Activated CD8-positive, alpha-beta T cell treated with anti-CD3 and anti-CD28 coated beads for 36 hours (primary cell): Measurements from ENCODE around the gene TGM4. TPM values are rescaled to one million over a fixed set of nuclear protein-coding genes. Genes with fewer than 3 reads are reported as not detected.
"Not testable (repeated sequence)": the region's sequence is repeated elsewhere in the genome, so short reads cannot be mapped to it uniquely, and the experiment has no call there.

Experiments
- ATAC-seq: fragments of 200-7000 bp; cut with Tn5 transposase; one replicate; pipeline ENCODE4 v1.10.0; 2021; ENCODE audit warnings: mild to moderate bottlenecking, moderate library complexity
- CTCF ChIA-PET: fragments of 350-600 bp; sonication (Branson Sonifier 250); formaldehyde crosslinking; loops from one replicate; lab custom pipeline; 2021; ENCODE audit warnings: antibody characterized with exemption; lab: Charles Lee
- POLR2A ChIA-PET: fragments of 350-600 bp; sonication (Branson Sonifier 250); formaldehyde crosslinking; loops from one replicate; lab custom pipeline; 2021; ENCODE audit warnings: antibody characterized with exemption; lab: Charles Lee
- DNase-seq: peaks from one replicate; pipeline ENCODE4 v3.0.0-alpha.2; 2020
- H3K27ac Mint-ChIP-seq: one replicate; pipeline ENCODE4 v1.8.0; 2021; ENCODE audit warnings: mild to moderate bottlenecking, mixed read lengths
- H3K27me3 Mint-ChIP-seq: one replicate; pipeline ENCODE4 v1.8.0; 2021; ENCODE audit warnings: mixed read lengths
- H3K36me3 Mint-ChIP-seq: one replicate; pipeline ENCODE4 v1.8.0; 2021; ENCODE audit warnings: low read depth, mixed read lengths
- H3K4me1 Mint-ChIP-seq: one replicate; pipeline ENCODE4 v1.8.0; 2021; ENCODE audit warnings: low read depth, mixed read lengths
- H3K4me3 Mint-ChIP-seq: one replicate; pipeline ENCODE4 v1.8.0; 2021; ENCODE audit warnings: mild to moderate bottlenecking, moderate library complexity, mixed read lengths
- H3K9me3 Mint-ChIP-seq: one replicate; pipeline ENCODE4 v1.8.0; 2021; ENCODE audit warnings: mixed read lengths
- CTCF ChIP-seq: fragments of 200-600 bp; IDR thresholded peaks from one replicate; pipeline ENCODE4 v1.8.0; 2022; ENCODE audit warnings: antibody characterized with exemption, mild to moderate bottlenecking
- intact Hi-C: fragments of 100-400 bp; cut with micrococcal nuclease; formaldehyde crosslinking; loops from one replicate; pipeline ENCODE4 v1.10.0; 2022
- total RNA-seq, 2 experiments: library from RNA; stranded (reverse); gene quantifications; one replicate each; pipeline ENCODE4 v1.2.3, GENCODE V29; 2021

TGM4 gene
- total RNA-seq, 2 experiments from 2014 or later, result not detected

DNA sequence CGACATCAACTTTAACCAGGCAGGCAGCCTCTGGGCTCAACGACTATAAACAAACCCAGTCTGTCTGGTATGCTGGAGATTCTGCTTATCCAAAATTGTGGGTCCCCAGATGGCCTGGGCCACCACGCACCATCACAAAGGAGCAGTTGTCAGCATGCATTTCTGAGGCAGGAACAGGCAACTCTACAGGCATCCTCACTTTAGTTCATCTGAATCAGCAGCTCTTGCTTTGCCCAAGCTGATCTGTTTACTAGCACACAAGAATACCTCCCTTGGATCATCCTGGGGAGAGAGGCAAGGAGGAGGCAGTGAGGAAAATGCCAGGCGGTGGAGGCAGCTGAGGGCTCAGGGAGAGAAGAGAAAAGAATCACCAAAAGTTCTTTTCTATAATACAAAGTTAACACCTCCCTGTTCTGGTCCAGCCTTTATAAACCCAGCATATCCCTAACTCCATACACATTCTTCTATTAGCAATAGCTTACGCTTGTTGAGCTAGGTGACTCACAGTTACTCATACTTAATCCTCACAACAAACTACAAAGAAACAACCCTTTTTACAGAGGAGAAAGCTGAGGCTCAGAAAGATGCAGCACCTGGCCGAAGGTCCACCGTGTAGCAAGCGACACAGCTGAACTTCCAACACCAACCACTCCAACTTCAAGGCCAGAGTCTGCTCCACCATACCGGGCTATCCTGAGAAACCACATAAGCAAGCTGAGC is 68.0 kb downstream of the TGM4 start:
- POLR2A ChIA-PET, result no interaction called here
- no peaks in the 10 kb centered on the region for H3K9me3 Mint-ChIP-seq
- H3K36me3 Mint-ChIP-seq, result peaks cover 17% of the 10 kb centered on the region
- no peak for ATAC-seq
- H3K27me3 Mint-ChIP-seq, result no peaks in the 10 kb centered on the region
- TF ChIP-seq CTCF, result no peak
- no peak overlapping the region for H3K27ac Mint-ChIP-seq
- CTCF ChIA-PET, result no interaction called here
- DNase-seq, result no peak
- no peaks in the 10 kb centered on the region for H3K4me1 Mint-ChIP-seq
- intact Hi-C loops, result no loop called here
- no peak overlapping the region for H3K4me3 Mint-ChIP-seq

DNA sequence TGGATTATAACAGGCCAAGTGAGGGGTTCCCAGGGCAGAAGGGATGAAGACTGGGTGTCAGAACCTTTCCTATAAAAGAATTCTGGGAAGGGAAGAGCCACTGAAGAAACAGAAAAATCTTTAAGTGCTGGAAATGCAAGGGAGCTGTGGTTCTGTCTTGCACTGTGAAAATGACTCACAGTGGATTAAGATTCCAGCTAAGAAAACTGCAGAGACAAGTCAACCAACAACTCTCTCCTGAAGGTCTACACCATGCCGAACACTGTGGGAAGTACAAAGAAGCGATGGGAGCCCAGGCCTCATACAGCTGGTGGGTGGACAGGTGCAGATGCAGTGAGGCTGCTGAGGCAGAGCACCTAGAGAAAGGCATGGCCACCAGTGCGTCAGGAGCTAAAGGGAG is 73.8 kb downstream of the TGM4 start:
- H3K36me3 Mint-ChIP-seq, result peaks cover 2% of the 10 kb centered on the region
- no peak overlapping the region for H3K4me3 Mint-ChIP-seq
- ATAC-seq, result no peak
- no peak overlapping the region for H3K27ac Mint-ChIP-seq
- CTCF ChIA-PET, result interaction anchor here (1.0 kb wide), 1 partner anchor 34 kb away, joined by 3 read pairs; no protein-coding TSS in a partner anchor
- intact Hi-C loops, result no loop called here
- POLR2A ChIA-PET, result interaction anchor here (0.9 kb wide), 1 partner anchor 180 kb away, joined by 3 read pairs; no protein-coding TSS in a partner anchor
- H3K9me3 Mint-ChIP-seq, result no peaks in the 10 kb centered on the region
- peaks cover 3% of the 10 kb centered on the region for H3K4me1 Mint-ChIP-seq
- no peak for TF ChIP-seq CTCF
- no peaks in the 10 kb centered on the region for H3K27me3 Mint-ChIP-seq
- DNase-seq, result no peak

DNA sequence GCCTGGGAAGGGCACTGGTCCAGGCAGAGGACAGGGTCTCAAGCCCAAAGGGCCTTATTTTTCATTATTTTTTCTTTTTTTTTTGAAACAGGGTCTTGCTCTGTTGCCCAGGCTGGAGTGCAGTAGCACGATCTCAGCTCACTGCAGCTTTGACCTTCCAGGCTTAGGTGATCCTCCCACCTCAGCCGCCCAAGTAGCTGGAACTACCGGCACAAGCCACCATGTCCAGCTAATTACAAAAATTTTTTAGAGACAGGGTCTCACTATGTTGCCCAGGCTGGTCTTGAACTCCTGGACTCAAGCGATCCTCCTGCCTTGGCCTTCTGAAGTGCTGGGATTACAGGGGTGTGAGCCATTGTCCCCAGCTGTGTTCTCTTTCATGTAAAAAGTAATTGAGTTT is 75.4 kb downstream of the TGM4 start:
- ATAC-seq, H3K4me3 Mint-ChIP-seq, intact Hi-C loops, DNase-seq, H3K36me3 Mint-ChIP-seq, H3K27me3 Mint-ChIP-seq, H3K27ac Mint-ChIP-seq, CTCF ChIA-PET, H3K9me3 Mint-ChIP-seq, H3K4me1 Mint-ChIP-seq: not testable (repeated sequence)
- POLR2A ChIA-PET, result interaction anchor here (1.6 kb wide), 1 partner anchor 27 kb away, joined by 6 read pairs; no protein-coding TSS in a partner anchor

DNA sequence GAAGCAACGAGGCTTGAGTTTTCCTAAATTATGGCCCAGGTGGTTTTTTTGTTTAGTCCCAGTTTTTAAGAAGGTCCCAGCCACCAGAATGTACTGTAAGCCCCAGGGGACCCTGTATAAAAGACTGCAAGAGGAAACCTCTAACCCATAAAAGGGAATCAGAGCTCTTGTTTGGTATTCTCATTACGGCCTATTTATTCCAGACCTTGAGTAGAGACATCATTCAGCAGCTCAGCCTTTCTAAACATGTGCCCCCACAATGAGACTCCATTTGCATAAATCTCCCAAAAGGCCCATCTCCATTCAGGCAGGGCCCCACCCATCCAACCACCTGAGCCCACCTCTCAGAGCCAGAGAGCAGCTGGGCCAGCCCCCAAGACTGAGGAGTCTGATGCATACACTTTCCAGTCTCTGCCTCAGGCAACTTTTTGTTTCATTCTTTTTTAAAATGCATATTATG is 75.9 kb downstream of the TGM4 start:
- no peaks in the 10 kb centered on the region for H3K9me3 Mint-ChIP-seq
- no peak overlapping the region for H3K4me3 Mint-ChIP-seq
- H3K27ac Mint-ChIP-seq, result no peak overlapping the region
- intact Hi-C loops, result no loop called here
- DNase-seq, result no peak
- no peaks in the 10 kb centered on the region for H3K27me3 Mint-ChIP-seq
- peaks cover 1% of the 10 kb centered on the region for H3K36me3 Mint-ChIP-seq
- TF ChIP-seq CTCF, result no peak
- POLR2A ChIA-PET, result interaction anchor here (1.6 kb wide), 1 partner anchor 26 kb away, joined by 6 read pairs; no protein-coding TSS in a partner anchor
- H3K4me1 Mint-ChIP-seq, result peaks cover 7% of the 10 kb centered on the region
- ATAC-seq, result no peak
- CTCF ChIA-PET, result no interaction called here

DNA sequence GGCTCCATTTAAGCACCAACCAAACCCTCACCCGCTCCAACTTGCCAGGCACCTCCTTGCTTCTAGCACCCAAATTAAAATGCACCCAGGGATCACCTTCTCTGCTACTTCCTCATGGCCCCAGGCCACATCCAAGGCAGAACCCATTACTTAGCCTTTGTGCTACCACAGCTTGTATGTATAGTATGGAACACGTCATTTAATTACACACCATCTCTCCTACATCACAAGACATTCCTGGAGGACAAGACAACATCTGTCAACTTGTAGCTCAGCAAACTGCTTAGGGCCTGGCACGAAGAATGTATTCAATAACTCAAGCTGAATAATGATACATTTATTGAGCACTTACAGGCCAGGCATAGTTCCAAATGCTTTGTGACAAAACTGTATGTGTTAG is 78.3 kb downstream of the TGM4 start:
- H3K27me3 Mint-ChIP-seq, result no peaks in the 10 kb centered on the region
- intact Hi-C loops, result no loop called here
- CTCF ChIA-PET, result interaction anchor here (1.3 kb wide), 1 partner anchor 23 kb away, joined by 3 read pairs; the partner anchor contains the start of genes EXOSC7 and ZDHHC3
- H3K27ac Mint-ChIP-seq, result no peak overlapping the region
- TF ChIP-seq CTCF, result no peak
- POLR2A ChIA-PET, result no interaction called here
- ATAC-seq (no peak), DNase-seq (no peak)
- no peaks in the 10 kb centered on the region for H3K9me3 Mint-ChIP-seq
- H3K4me1 Mint-ChIP-seq, result peaks cover 7% of the 10 kb centered on the region
- peaks cover 1% of the 10 kb centered on the region for H3K36me3 Mint-ChIP-seq
- H3K4me3 Mint-ChIP-seq, result no peak overlapping the region
